NCI-H345 (cell line): ENCODE data around the gene PHF21A.
"Not testable (repeated sequence)": the region's sequence is repeated elsewhere in the genome, so short reads cannot be mapped to it uniquely, and the experiment has no call there.

ENCODE experiments used
- DNase-seq: peaks from one replicate; lab custom pipeline; 2025; lab: John Stamatoyannopoulos, UW

Gene PHF21A

GRCh38 chr11:46120346-46121300 lies 631 bp downstream of the PHF21A start:
- DNase-seq: peak; percentile 53

- peak; percentile 43 for DNase-seq
Measured at GRCh38 chr11:46119352-46120216, 1.7 kb downstream of the PHF21A start.

- DNase-seq: no peak
Measured at GRCh38 chr11:46118702-46119351, 2.4 kb downstream of the PHF21A start.

- no peak for DNase-seq
Measured at GRCh38 chr11:46117842-46118241, 3.4 kb downstream of the PHF21A start.

GRCh38 chr11:46116712-46117037 lies 4.6 kb downstream of the PHF21A start:
- not testable (repeated sequence) for DNase-seq

- no peak for DNase-seq
Measured at GRCh38 chr11:46116007-46116711, 5.1 kb downstream of the PHF21A start.

GRCh38 chr11:46114961-46115360 lies 6.3 kb downstream of the PHF21A start:
- no peak for DNase-seq

GRCh38 chr11:46114378-46114777 lies 6.9 kb downstream of the PHF21A start:
- no peak for DNase-seq

GRCh38 chr11:46112961-46113607 lies 8.2 kb downstream of the PHF21A start:
- peak; percentile 30 for DNase-seq

GRCh38 chr11:46108751-46109150 lies 12.5 kb downstream of the PHF21A start:
- no peak for DNase-seq

GRCh38 chr11:46107780-46108179 lies 13.5 kb downstream of the PHF21A start:
- no peak for DNase-seq

GRCh38 chr11:46107408-46107718 lies 13.9 kb downstream of the PHF21A start:
- DNase-seq: no peak

GRCh38 chr11:46106530-46107407 lies 14.5 kb downstream of the PHF21A start:
- no peak for DNase-seq

GRCh38 chr11:46105926-46106325 lies 15.3 kb downstream of the PHF21A start:
- no peak for DNase-seq

- no peak for DNase-seq
Measured at GRCh38 chr11:46105134-46105628, 16.1 kb downstream of the PHF21A start.

GRCh38 chr11:46102843-46103242 lies 18.4 kb downstream of the PHF21A start:
- DNase-seq: no peak

GRCh38 chr11:46100670-46101069 lies 20.6 kb downstream of the PHF21A start:
- DNase-seq: no peak

- no peak for DNase-seq
Measured at GRCh38 chr11:46099963-46100316, 21.3 kb downstream of the PHF21A start.

- no peak for DNase-seq
Measured at GRCh38 chr11:46090375-46090774, 30.9 kb downstream of the PHF21A start.

GRCh38 chr11:46079662-46080061 lies 41.6 kb downstream of the PHF21A start:
- no peak for DNase-seq
